ENCODE results near the gene ERC2.

Gene ERC2

DNA sequence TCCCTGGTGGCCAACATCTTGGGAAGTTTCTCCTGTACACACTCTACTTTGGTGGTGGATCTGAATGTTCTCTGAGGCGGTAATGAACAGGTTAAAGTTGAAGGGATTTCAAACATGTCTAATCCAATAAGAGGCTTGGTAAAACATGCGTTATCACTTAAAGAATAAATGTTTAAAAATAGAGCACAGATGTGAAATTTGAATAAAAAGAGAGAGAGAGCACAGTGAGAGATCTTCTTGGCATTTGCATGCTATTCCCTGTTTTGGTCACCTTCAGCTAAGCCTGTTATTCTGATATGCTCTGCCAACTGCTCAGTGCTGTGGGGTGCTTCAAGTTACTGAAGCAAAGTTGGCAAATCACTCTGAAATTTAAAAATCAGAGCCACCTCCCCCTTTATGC lies 743.4 kb downstream of the ERC2 start:
- H3K4me1 ChIP-seq (ENCODE audit: insufficient read depth, poor library complexity, severe bottlenecking), result no peaks in the 10 kb centered on the region
- DNase-seq (ENCODE audit: low spot score), result no peak
- TF ChIP-seq, protein P1, sequence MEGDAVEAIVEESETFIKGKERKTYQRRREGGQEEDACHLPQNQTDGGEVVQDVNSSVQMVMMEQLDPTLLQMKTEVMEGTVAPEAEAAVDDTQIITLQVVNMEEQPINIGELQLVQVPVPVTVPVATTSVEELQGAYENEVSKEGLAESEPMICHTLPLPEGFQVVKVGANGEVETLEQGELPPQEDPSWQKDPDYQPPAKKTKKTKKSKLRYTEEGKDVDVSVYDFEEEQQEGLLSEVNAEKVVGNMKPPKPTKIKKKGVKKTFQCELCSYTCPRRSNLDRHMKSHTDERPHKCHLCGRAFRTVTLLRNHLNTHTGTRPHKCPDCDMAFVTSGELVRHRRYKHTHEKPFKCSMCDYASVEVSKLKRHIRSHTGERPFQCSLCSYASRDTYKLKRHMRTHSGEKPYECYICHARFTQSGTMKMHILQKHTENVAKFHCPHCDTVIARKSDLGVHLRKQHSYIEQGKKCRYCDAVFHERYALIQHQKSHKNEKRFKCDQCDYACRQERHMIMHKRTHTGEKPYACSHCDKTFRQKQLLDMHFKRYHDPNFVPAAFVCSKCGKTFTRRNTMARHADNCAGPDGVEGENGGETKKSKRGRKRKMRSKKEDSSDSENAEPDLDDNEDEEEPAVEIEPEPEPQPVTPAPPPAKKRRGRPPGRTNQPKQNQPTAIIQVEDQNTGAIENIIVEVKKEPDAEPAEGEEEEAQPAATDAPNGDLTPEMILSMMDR (IDR thresholded peaks at IDR 0.05; ENCODE audit: poor library complexity, severe bottlenecking), result no peak
- H3K27me3 ChIP-seq (ENCODE audit: insufficient read depth, poor library complexity, severe bottlenecking), result no peaks in the 10 kb centered on the region
- no peak overlapping the region for H3K27ac ChIP-seq (ENCODE audit: poor library complexity, severe bottlenecking)
- H3K4me3 ChIP-seq (ENCODE audit: severe bottlenecking), result no peak overlapping the region
- no peak for ATAC-seq (ENCODE audit: low read depth)
- no peaks in the 10 kb centered on the region for H3K9me3 ChIP-seq (ENCODE audit: severe bottlenecking)
- H3K36me3 ChIP-seq (ENCODE audit: low read depth), result no peaks in the 10 kb centered on the region

DNA sequence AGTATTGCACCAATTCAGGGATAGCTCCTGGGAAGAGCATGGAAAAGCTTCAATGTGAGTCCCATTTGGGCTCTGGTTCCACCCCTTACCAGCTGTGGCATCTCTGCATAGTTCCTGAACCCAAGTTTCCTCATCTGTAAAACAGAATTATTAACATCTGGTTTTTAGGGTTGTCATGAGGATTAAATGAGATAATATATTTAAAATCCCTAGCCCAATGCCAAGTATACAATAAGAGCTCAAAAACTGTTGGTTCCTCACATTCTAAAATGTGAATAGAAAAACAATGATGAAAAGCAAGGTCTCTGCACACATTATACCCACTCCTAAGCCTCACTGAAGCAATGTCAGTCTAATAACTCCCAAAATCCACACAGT lies 743.9 kb downstream of the ERC2 start:
- Histone ChIP-seq H3K27me3 (ENCODE audit: insufficient read depth, poor library complexity, severe bottlenecking) (no peaks in the 10 kb centered on the region), H3K4me3 (ENCODE audit: severe bottlenecking) (no peak overlapping the region), H3K27ac (ENCODE audit: poor library complexity, severe bottlenecking) (no peak overlapping the region), H3K36me3 (ENCODE audit: low read depth) (no peaks in the 10 kb centered on the region), H3K9me3 (ENCODE audit: severe bottlenecking) (no peaks in the 10 kb centered on the region), H3K4me1 (ENCODE audit: insufficient read depth, poor library complexity, severe bottlenecking) (no peaks in the 10 kb centered on the region)
- ATAC-seq (ENCODE audit: low read depth), result no peak
- TF ChIP-seq, protein P1 (IDR thresholded peaks at IDR 0.05; ENCODE audit: poor library complexity, severe bottlenecking), result no peak
- no peak for DNase-seq (ENCODE audit: low spot score)

DNA sequence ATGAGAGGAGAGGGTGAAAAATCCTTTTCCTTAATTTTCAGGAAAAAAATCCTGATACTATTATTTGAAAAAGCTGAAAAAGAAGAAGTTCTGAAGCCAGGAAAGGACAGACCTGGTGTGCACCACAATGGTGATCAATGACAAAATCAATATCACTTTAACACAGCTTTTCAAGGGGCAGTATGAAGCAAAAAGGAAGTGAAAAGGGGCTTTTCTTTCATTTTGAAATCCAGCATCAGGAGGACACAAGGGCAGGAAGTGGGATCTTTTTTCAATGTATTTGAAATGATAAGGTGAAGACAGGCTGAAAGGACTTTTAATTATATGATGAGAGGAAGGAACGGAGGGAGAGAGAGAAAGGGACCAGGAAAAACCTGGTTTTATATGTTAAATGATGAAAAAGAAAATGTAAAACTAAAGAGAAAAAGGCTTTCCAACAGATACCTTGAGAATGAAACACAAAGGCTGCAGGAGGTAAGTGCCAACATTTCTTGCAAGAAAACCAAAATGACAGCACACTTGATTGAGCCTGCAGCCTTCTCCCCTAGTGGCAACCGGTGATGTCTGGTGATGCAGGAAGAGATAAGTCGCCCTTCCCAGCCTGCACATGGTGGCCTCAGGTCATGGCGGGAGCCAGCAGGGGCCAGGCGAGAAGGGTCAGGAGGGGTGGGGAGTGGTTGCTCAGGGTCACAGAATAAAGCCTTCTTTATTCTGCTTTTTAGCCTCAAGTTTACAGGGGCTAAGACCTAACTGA lies 744.4 kb downstream of the ERC2 start:
- Histone ChIP-seq H3K27me3 (ENCODE audit: insufficient read depth, poor library complexity, severe bottlenecking) (no peaks in the 10 kb centered on the region), H3K4me3 (ENCODE audit: severe bottlenecking) (no peak overlapping the region), H3K4me1 (ENCODE audit: insufficient read depth, poor library complexity, severe bottlenecking) (no peaks in the 10 kb centered on the region), H3K36me3 (ENCODE audit: low read depth) (no peaks in the 10 kb centered on the region), H3K9me3 (ENCODE audit: severe bottlenecking) (no peaks in the 10 kb centered on the region), H3K27ac (ENCODE audit: poor library complexity, severe bottlenecking) (no peak overlapping the region)
- no peak for ATAC-seq (ENCODE audit: low read depth)
- TF ChIP-seq, protein P1 (IDR thresholded peaks at IDR 0.05; ENCODE audit: poor library complexity, severe bottlenecking), result no peak
- no peak for DNase-seq (ENCODE audit: low spot score)

GRCh38 chr3:55721716-55722484 lies 746.4 kb downstream of the ERC2 start:
- TF ChIP-seq, protein P1 (IDR thresholded peaks at IDR 0.05; ENCODE audit: poor library complexity, severe bottlenecking), result peak; percentile 68
- no peak overlapping the region for H3K4me3 ChIP-seq (ENCODE audit: severe bottlenecking)

More at GRCh38 chr3:55721716-55722484, 746.4 kb downstream of the ERC2 start:
- DNase-seq (ENCODE audit: low spot score), result no peak
- Histone ChIP-seq H3K4me1 (ENCODE audit: insufficient read depth, poor library complexity, severe bottlenecking) (no peaks in the 10 kb centered on the region), H3K36me3 (ENCODE audit: low read depth) (no peaks in the 10 kb centered on the region), H3K9me3 (ENCODE audit: severe bottlenecking) (no peaks in the 10 kb centered on the region), H3K27me3 (ENCODE audit: insufficient read depth, poor library complexity, severe bottlenecking) (no peaks in the 10 kb centered on the region), H3K27ac (ENCODE audit: poor library complexity, severe bottlenecking) (no peak overlapping the region)
- peak; percentile 52; the same call in 1 of the 3 replicates for ATAC-seq (ENCODE audit: low read depth)

All from RWPE2 (cell line).